ENCODE data around the gene REXO1. TPM values are rescaled to one million over a fixed set of nuclear protein-coding genes. Genes with fewer than 3 reads are reported as not detected.

The REXO1 gene
- polyA plus RNA-seq, 3 donors, result 2.8 to 60.8 (median 3.0) TPM

DNA sequence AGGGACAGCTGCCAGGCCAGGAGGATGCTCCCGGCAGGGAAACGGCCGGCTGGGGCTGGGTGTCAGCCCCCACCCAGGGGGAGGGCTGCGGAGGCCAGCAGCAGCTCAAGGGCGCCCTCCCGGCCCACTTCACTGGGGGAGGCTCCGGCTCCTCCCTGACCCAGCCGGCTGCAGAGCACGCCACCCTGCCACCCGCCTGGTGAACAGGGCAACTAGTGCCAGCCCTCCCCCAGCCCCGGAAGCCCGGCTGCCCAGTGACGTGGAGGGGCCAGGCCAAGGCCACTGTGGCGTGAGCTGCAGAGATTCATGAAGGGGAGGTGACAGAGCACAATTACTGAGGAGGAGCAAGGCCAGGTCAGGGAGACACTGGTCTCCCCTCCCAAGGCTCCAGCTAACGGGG lies 14.7 kb downstream of the REXO1 start:
- intact Hi-C loops (cut with micrococcal nuclease), result no loop called here
- peaks cover 80% of the 10 kb centered on the region for H3K79me2 ChIP-seq (ENCODE audit: insufficient read depth, low read length)
- no peak overlapping the region for H3K4me3 Mint-ChIP-seq
- DNase-seq, result no peak
- no peak overlapping the region for H2AFZ ChIP-seq (ENCODE audit: insufficient read depth, low read depth, low read length, poor library complexity, severe bottlenecking)
- H3K4me1 ChIP-seq (ENCODE audit: control insufficient read depth in 1 of 2, insufficient read depth in 2 of 2, low read length in 2 of 2), result peaks cover 0 to 8% of the 10 kb centered on the region in 2 donors
- peaks cover 0 to 2% (median 0%) of the 10 kb centered on the region in 3 donors for H3K27me3 Mint-ChIP-seq (ENCODE audit: low read depth in 3 of 3)
- no peak overlapping the region for H3K4me2 ChIP-seq (replicated peaks; ENCODE audit: extremely low read depth, low read length, poor library complexity, severe bottlenecking)
- no peaks in the 10 kb centered on the region for H3K27me3 ChIP-seq (ENCODE audit: control insufficient read depth in 2 of 2, insufficient read depth in 2 of 2, low read length in 2 of 2)
- H3K36me3 ChIP-seq (replicated peaks in 1 of 2; ENCODE audit: control insufficient read depth in 1 of 2, insufficient read depth in 2 of 2, low read length in 2 of 2), result peaks cover 26 to 51% of the 10 kb centered on the region in 2 donors
- H3K4me1 Mint-ChIP-seq, result peaks cover 7% of the 10 kb centered on the region
- 90% methylated on average over 14 of the region's 15 CpGs for WGBS (ENCODE audit: insufficient coverage)
- no peak overlapping the region for H3K4me3 ChIP-seq (replicated peaks in 1 of 3; ENCODE audit: low read depth in 2 of 3, low read length in 3 of 3)
- H3K27ac ChIP-seq (ENCODE audit: low read depth in 1 of 2, low read length in 2 of 2), result no peak overlapping the region
- peaks cover 97% of the 10 kb centered on the region for H4K20me1 ChIP-seq (ENCODE audit: insufficient read depth, low read length)
- TF ChIP-seq, protein P1, sequence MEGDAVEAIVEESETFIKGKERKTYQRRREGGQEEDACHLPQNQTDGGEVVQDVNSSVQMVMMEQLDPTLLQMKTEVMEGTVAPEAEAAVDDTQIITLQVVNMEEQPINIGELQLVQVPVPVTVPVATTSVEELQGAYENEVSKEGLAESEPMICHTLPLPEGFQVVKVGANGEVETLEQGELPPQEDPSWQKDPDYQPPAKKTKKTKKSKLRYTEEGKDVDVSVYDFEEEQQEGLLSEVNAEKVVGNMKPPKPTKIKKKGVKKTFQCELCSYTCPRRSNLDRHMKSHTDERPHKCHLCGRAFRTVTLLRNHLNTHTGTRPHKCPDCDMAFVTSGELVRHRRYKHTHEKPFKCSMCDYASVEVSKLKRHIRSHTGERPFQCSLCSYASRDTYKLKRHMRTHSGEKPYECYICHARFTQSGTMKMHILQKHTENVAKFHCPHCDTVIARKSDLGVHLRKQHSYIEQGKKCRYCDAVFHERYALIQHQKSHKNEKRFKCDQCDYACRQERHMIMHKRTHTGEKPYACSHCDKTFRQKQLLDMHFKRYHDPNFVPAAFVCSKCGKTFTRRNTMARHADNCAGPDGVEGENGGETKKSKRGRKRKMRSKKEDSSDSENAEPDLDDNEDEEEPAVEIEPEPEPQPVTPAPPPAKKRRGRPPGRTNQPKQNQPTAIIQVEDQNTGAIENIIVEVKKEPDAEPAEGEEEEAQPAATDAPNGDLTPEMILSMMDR (IDR thresholded peaks at IDR 0.05), result no peak
- H3K36me3 Mint-ChIP-seq, result peaks cover 11 to 53% of the 10 kb centered on the region in 2 donors
- no peak overlapping the region for H3K9ac ChIP-seq (ENCODE audit: insufficient read depth, low read length, poor library complexity, severe bottlenecking)
- no peaks in the 10 kb centered on the region for H3K9me3 ChIP-seq (replicated peaks in 1 of 2; ENCODE audit: control insufficient read depth in 1 of 2, insufficient read depth in 1 of 2, low read length in 2 of 2)
- H3K9me3 Mint-ChIP-seq, result no peaks in the 10 kb centered on the region
- H3K27ac Mint-ChIP-seq, result no peak overlapping the region

DNA sequence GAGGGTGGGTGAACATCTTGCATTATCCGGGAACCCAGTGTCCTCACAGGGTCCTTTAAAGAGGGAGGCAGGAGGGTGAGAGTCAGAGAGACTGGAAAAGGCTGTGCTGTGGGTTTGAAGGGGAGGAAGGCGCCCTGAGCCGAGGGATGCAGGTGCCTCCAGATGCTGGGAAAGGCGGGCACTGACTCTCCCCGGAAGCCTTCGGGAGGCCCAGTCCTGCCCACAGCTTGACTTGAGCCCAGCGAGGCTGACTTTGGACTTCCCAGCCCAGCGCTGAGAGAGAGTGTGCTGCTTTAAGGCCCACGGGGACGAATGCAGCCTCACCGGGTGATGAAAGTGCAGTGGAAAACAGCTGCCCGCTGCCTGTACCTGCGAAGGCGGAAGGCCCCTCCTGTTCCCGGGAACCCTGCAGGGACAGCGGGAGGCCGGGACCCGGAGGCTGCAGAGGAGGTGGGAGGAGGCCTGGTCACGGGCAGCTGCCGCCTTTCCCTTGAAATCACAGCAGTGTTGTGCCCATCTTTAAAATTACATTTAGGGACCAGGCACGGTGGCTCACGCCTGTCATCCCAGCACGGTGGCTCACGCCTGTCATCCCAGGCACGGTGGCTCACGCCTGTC lies 16.1 kb downstream of the REXO1 start:
- Histone ChIP-seq H3K4me3 (replicated peaks in 1 of 3; ENCODE audit: low read depth in 2 of 3, low read length in 3 of 3) (no peak overlapping the region), H3K4me2 (replicated peaks; ENCODE audit: extremely low read depth, low read length, poor library complexity, severe bottlenecking) (no peak overlapping the region), H2AFZ (ENCODE audit: insufficient read depth, low read depth, low read length, poor library complexity, severe bottlenecking) (no peak overlapping the region), H3K27ac (ENCODE audit: low read depth in 1 of 2, low read length in 2 of 2) (no peak overlapping the region), H3K27me3 (ENCODE audit: control insufficient read depth in 2 of 2, insufficient read depth in 2 of 2, low read length in 2 of 2) (no peaks in the 10 kb centered on the region), H3K4me1 (ENCODE audit: control insufficient read depth in 1 of 2, insufficient read depth in 2 of 2, low read length in 2 of 2) (peaks cover 0 to under 1% of the 10 kb centered on the region in 2 donors), H3K9ac (ENCODE audit: insufficient read depth, low read length, poor library complexity, severe bottlenecking) (no peak overlapping the region), H3K79me2 (ENCODE audit: insufficient read depth, low read length) (peaks cover 66% of the 10 kb centered on the region), H3K36me3 (replicated peaks in 1 of 2; ENCODE audit: control insufficient read depth in 1 of 2, insufficient read depth in 2 of 2, low read length in 2 of 2) (peaks cover 31 to 65% of the 10 kb centered on the region in 2 donors), H4K20me1 (ENCODE audit: insufficient read depth, low read length) (peaks cover 97% of the 10 kb centered on the region), H3K9me3 (replicated peaks in 1 of 2; ENCODE audit: control insufficient read depth in 1 of 2, insufficient read depth in 1 of 2, low read length in 2 of 2) (no peaks in the 10 kb centered on the region)
- TF ChIP-seq, protein P1 (IDR thresholded peaks at IDR 0.05), result no peak
- no peaks in the 10 kb centered on the region for H3K9me3 Mint-ChIP-seq
- intact Hi-C loops (cut with micrococcal nuclease), result no loop called here
- peaks cover under 1% of the 10 kb centered on the region for H3K4me1 Mint-ChIP-seq
- peak overlapping the region in 2 of 7 donors; percentile 31 to 42 for H3K27ac Mint-ChIP-seq
- no peak for DNase-seq
- no peak overlapping the region for H3K4me3 Mint-ChIP-seq
- peaks cover 0 to 2% (median 0%) of the 10 kb centered on the region in 3 donors for H3K27me3 Mint-ChIP-seq (ENCODE audit: low read depth in 3 of 3)
- H3K36me3 Mint-ChIP-seq, result peaks cover 11 to 48% of the 10 kb centered on the region in 2 donors
- whole genome bisulfite sequencing (ENCODE audit: insufficient coverage), result 92% methylated on average over 24 of the region's 26 CpGs

Data from CD14-positive monocyte (primary cell).